Karpas-422 (cell line): Measurements from ENCODE around the gene CHI3L1. TPM values are rescaled to one million over a fixed set of nuclear protein-coding genes. Genes with fewer than 3 reads are reported as not detected.
A peak's percentile ranks its signal among the peaks of the same experiment; 100 is the strongest.

Experiments
- DNase-seq: peaks from one replicate; pipeline ENCODE4 v3.0.0-alpha.2; 2015
- H2AFZ ChIP-seq: fragments of 200-600 bp; sonication (generic); 2 replicates; pipeline ENCODE4 v1.6.1; 2014; ENCODE audit warnings: antibody characterized with exemption, low read length, mixed read lengths
- H3K27ac ChIP-seq: fragments of 200-600 bp; sonication (generic); 2 replicates; pipeline ENCODE4 v1.5.1; 2014; ENCODE audit warnings: mild to moderate bottlenecking, low read length, moderate library complexity
- H3K27me3 ChIP-seq: fragments of 200-600 bp; sonication (generic); 2 replicates; pipeline ENCODE4 v1.6.1; 2014; ENCODE audit warnings: low read length, mixed read lengths
- H3K36me3 ChIP-seq: fragments of 200-600 bp; sonication (generic); 2 replicates; pipeline ENCODE4 v1.6.1; 2014; ENCODE audit warnings: low read length, mixed read lengths; ENCODE audit not compliant: insufficient read depth
- H3K4me1 ChIP-seq: fragments of 200-600 bp; sonication (generic); 2 replicates; pipeline ENCODE4 v1.6.1; 2014; ENCODE audit warnings: mild to moderate bottlenecking, low read length, mixed read lengths
- H3K4me2 ChIP-seq: fragments of 200-600 bp; sonication (generic); 2 replicates; pipeline ENCODE4 v1.6.1; 2014; ENCODE audit warnings: low read length, low read depth, mild to moderate bottlenecking; ENCODE audit not compliant: poor library complexity, severe bottlenecking
- H3K4me3 ChIP-seq: fragments of 200-600 bp; sonication (generic); 2 replicates; pipeline ENCODE4 v1.5.1; 2014; ENCODE audit warnings: mild to moderate bottlenecking, antibody characterized with exemption, low read length, mixed read lengths
- H3K79me2 ChIP-seq: fragments of 200-600 bp; sonication (generic); 2 replicates; pipeline ENCODE4 v1.6.1; 2014; ENCODE audit warnings: mild to moderate bottlenecking, low read length, mixed read lengths
- H3K9ac ChIP-seq: fragments of 200-600 bp; sonication (generic); 2 replicates; pipeline ENCODE4 v1.6.0; 2014; ENCODE audit warnings: low read length
- H3K9me2 ChIP-seq: fragments of 200-600 bp; sonication (generic), shearing (Covaris generic); replicated peaks from 2 replicates; pipeline ENCODE4 v1.6.0; 2014; ENCODE audit warnings: mild to moderate bottlenecking, low read length, moderate library complexity; ENCODE audit not compliant: insufficient read depth
- H3K9me3 ChIP-seq: fragments of 300-700, 200-600 bp; sonication (generic); 2 replicates; pipeline ENCODE4 v1.6.1; 2014; ENCODE audit warnings: low read length, mixed read lengths
- H4K20me1 ChIP-seq: fragments of 200-600 bp; sonication (generic); 2 replicates; pipeline ENCODE4 v1.6.1; 2014; ENCODE audit warnings: mild to moderate bottlenecking, antibody characterized with exemption, low read length, low read depth; ENCODE audit not compliant: insufficient read depth
- total RNA-seq: library from RNA; depleted of rRNA; stranded (reverse); fragments of >200 nt; shearing (Covaris generic); gene quantifications from 2 replicates; pipeline ENCODE4 v1.2.3, GENCODE V29; 2014; ENCODE audit warnings: low replicate concordance

CHI3L1 gene
- total RNA-seq, 1 experiment from 2014 or later = 10.1 TPM

DNA sequence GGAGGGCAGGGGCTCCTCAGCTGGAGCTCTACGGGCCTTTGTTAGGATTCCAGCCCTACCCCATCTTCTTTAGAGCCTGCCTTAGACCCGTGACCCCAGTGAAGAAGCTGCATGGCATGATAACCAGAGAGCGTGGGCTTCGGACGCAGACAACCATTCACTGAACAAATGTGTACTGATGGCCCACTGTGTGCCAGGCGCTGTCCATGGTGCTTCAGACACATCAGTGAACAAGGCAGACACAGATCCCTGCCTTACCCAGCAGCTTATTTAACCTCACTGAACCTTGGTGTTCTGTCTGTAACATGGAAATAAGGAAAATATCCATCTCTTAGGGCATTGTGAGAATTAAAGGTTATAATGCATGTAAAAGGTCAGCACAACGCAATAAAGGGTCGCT lies 33.4 kb upstream of the CHI3L1 start:
- Histone ChIP-seq H3K79me2 (no peaks in the 10 kb centered on the region), H3K4me2 (no peak overlapping the region), H3K4me3 (no peak overlapping the region), H3K9ac (no peak overlapping the region), H2AFZ (no peak overlapping the region), H3K9me2 (no peaks in the 10 kb centered on the region), H3K27ac (no peak overlapping the region), H3K4me1 (peaks cover 17% of the 10 kb centered on the region), H4K20me1 (no peaks in the 10 kb centered on the region; the same call in 1 of the 2 replicates), H3K27me3 (no peaks in the 10 kb centered on the region), H3K36me3 (no peaks in the 10 kb centered on the region), H3K9me3 (no peaks in the 10 kb centered on the region)
- DNase-seq = no peak

DNA sequence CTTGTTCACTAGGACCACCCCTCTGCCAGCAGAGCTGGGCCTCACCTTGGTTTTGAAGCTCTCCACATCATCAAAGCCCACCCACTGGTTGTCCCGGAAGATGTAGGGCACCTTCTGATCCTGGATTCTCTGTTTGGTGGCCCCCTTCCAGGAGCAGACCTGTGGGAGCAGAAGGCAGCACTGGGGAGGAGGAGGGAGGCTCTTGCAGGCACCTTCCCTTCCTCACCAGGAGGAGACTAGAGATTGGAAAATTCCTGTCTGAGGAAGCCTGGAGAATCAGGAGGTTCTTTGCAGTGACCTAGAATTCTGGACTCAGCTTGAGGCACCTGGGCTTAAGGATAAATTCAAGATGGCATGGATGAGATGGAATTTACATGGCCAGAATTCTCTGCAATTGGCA lies 32.7 kb upstream of the CHI3L1 start:
- H3K9me3 ChIP-seq = no peaks in the 10 kb centered on the region
- H3K9me2 ChIP-seq = no peaks in the 10 kb centered on the region
- no peak overlapping the region for H2AFZ ChIP-seq
- no peak overlapping the region for H3K4me2 ChIP-seq
- no peak overlapping the region for H3K27ac ChIP-seq
- H3K79me2 ChIP-seq = no peaks in the 10 kb centered on the region
- no peak overlapping the region for H3K9ac ChIP-seq
- H3K27me3 ChIP-seq = no peaks in the 10 kb centered on the region
- H3K4me1 ChIP-seq = peaks cover 21% of the 10 kb centered on the region
- H3K4me3 ChIP-seq = no peak overlapping the region
- no peak for DNase-seq
- H3K36me3 ChIP-seq = no peaks in the 10 kb centered on the region
- H4K20me1 ChIP-seq = no peaks in the 10 kb centered on the region; the same call in 1 of the 2 replicates

DNA sequence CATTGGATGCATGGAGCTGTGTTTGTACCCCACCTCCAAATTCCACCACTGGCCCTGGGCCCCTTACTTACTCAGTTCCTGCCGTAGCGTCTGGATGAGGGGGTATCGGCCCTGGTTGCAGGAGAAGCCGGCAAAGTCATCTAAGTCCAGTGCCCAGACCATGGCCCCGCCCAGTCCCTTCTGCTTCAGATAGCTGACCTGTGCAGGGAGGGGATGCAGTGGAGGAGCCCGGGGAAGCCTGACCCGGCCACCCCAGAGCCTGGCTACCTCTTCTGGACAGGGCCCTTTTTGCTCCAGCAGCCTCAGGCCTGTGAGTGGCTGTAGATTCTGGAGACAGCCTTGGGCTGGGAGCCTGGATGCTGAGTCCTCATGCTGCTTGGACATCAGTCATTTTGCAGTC lies 31.2 kb upstream of the CHI3L1 start:
- H3K9me2 ChIP-seq = no peaks in the 10 kb centered on the region
- H2AFZ ChIP-seq = no peak overlapping the region
- no peaks in the 10 kb centered on the region for H3K9me3 ChIP-seq
- no peak for DNase-seq
- H3K4me2 ChIP-seq = no peak overlapping the region
- H4K20me1 ChIP-seq = no peaks in the 10 kb centered on the region; the same call in 1 of the 2 replicates
- H3K36me3 ChIP-seq = no peaks in the 10 kb centered on the region
- H3K4me3 ChIP-seq = no peak overlapping the region
- H3K9ac ChIP-seq = no peak overlapping the region
- H3K27me3 ChIP-seq = no peaks in the 10 kb centered on the region
- no peak overlapping the region for H3K27ac ChIP-seq
- H3K79me2 ChIP-seq = no peaks in the 10 kb centered on the region
- peaks cover 21% of the 10 kb centered on the region for H3K4me1 ChIP-seq

DNA sequence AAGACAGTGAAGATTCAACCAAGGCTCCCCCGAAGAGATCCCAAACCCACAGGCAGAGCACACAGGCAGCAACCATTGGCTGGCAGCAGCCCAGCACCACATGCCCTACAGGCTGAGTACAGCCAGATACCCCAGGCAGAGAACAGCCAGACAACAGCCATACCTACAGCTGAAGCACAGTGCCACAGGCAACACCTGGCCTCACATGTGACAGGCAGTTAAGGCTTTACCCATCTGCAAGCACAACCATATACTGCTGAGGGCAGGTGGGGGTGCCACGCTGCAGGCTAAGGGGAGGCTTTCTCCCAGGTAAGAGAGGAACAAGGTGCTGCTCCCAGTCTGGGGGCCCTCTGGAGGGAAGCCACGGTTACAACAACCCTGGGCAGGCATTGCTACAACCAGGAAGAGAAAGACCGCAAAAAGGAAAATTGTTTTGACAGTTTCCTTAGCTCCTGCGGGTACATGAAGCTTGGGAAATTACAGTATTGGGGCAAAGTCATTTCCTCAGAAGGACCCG lies 30.7 kb upstream of the CHI3L1 start:
- H3K4me2 ChIP-seq = no peak overlapping the region
- H3K27me3 ChIP-seq = no peaks in the 10 kb centered on the region
- H3K36me3 ChIP-seq = no peaks in the 10 kb centered on the region
- H3K9me2 ChIP-seq = no peaks in the 10 kb centered on the region
- no peaks in the 10 kb centered on the region; the same call in 1 of the 2 replicates for H4K20me1 ChIP-seq
- DNase-seq = peak; percentile 68
- H3K27ac ChIP-seq = no peak overlapping the region
- no peaks in the 10 kb centered on the region for H3K79me2 ChIP-seq
- no peaks in the 10 kb centered on the region for H3K9me3 ChIP-seq
- H2AFZ ChIP-seq = no peak overlapping the region
- H3K4me1 ChIP-seq = peaks cover 21% of the 10 kb centered on the region
- H3K9ac ChIP-seq = no peak overlapping the region
- no peak overlapping the region for H3K4me3 ChIP-seq

DNA sequence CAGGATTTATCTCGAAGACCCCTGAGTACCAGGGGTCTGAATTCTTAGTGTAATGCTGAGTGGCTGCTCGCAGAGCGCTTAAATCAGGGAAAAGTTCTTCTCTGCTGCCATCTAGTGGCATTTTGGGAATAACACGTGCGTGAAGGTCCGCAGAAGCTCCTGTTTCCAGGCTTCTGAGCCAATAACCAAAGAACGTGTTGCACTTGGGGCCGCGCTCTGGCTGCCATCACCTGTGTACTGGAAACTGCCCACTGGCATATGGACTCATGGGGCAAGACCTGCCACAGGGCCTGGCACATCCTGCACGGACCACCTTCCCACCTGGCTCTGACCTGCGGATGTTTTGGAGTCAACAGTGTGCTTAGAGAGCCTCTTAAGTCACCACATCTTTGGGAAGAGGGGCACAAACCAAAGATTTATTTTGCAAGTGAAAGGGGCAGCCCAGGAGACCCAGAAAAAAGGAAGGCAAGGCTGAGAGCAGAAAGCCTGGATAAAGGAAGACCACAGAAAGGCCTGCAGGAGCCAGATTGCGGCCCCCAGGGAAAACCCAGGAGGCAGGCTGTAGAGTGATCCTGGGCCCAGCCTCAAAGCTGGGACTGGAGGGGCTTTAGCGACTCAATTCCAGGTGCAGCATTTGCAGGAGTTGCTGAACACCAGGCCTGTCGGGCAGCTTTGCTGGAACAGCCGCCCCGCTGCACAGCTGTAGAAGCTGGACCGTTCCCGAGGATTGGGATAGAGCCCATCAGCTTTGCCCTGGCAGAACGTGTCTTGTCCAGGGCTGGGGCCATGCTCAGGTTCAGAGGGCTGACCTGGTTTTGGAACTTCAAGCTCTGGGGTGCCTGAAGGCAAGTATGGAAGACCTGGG lies 30.0 kb upstream of the CHI3L1 start:
- H4K20me1 ChIP-seq = no peaks in the 10 kb centered on the region; the same call in 1 of the 2 replicates
- H3K27me3 ChIP-seq = no peaks in the 10 kb centered on the region
- H3K9me3 ChIP-seq = no peaks in the 10 kb centered on the region
- H3K4me3 ChIP-seq = no peak overlapping the region
- H3K9me2 ChIP-seq = no peaks in the 10 kb centered on the region
- H3K79me2 ChIP-seq = no peaks in the 10 kb centered on the region
- H3K4me1 ChIP-seq = peaks cover 23% of the 10 kb centered on the region
- H3K4me2 ChIP-seq = no peak overlapping the region
- no peak overlapping the region for H2AFZ ChIP-seq
- DNase-seq = peak; percentile 95
- H3K36me3 ChIP-seq = no peaks in the 10 kb centered on the region
- 0 out of 2 replicates have a peak overlapping the region, but pooled peaks have one; percentile 7 for H3K9ac ChIP-seq
- no peak overlapping the region for H3K27ac ChIP-seq

DNA sequence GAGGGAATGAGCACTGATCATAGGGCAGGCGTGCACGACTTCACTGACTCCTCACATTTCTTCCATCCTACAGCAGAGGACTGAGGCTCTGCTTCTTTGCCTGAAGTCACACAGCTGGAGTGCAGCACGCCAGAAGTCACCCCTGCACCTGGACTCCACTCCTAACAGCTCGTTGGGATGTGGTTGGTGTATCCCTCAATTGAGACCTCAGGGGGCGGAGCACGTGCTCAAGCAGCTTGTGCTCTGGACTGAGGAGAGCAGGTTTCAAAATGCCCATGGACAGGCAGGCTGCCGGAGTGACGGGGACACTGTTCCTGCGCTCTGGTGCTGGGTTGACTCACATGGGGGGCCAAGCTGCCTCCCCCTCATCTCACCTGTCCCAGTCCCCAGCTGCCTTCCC lies 29.1 kb upstream of the CHI3L1 start:
- Histone ChIP-seq H3K9me3 (no peaks in the 10 kb centered on the region), H3K9ac (peak overlapping the region; percentile 7; the same call in 1 of the 2 replicates), H2AFZ (no peak overlapping the region), H4K20me1 (no peaks in the 10 kb centered on the region; the same call in 1 of the 2 replicates), H3K4me1 (peaks cover 23% of the 10 kb centered on the region), H3K9me2 (no peaks in the 10 kb centered on the region), H3K36me3 (no peaks in the 10 kb centered on the region), H3K79me2 (no peaks in the 10 kb centered on the region), H3K4me3 (no peak overlapping the region), H3K27me3 (no peaks in the 10 kb centered on the region), H3K4me2 (peak overlapping the region; percentile 4), H3K27ac (no peak overlapping the region)
- DNase-seq = no peak

DNA sequence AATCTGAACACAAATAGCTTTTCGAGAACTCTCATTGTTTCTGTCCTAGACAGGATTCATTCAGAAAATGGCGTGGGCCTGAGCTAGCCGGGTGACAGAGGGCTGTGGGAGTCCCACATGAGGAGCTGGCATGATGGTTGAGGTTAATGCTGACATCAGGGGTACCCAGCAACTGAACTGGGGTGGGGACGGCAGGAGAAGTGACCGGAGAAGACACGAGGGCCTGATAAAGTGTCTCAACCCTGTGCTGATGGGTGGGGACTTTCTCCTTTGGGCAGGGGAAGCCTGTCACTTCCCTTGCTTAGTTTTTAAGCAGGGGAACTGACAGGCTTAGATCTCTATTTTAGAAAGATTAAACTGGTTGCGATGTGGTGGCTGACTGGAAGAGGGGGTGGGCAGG lies 28.4 kb upstream of the CHI3L1 start:
- Histone ChIP-seq H3K27ac (no peak overlapping the region), H3K4me3 (no peak overlapping the region), H3K4me1 (peaks cover 23% of the 10 kb centered on the region), H3K9ac (no peak overlapping the region), H2AFZ (0 out of 2 replicates have a peak overlapping the region, but pooled peaks have one; percentile 8), H3K79me2 (no peaks in the 10 kb centered on the region), H3K4me2 (peak overlapping the region; percentile 4), H3K27me3 (no peaks in the 10 kb centered on the region), H3K9me2 (no peaks in the 10 kb centered on the region), H3K9me3 (no peaks in the 10 kb centered on the region), H4K20me1 (no peaks in the 10 kb centered on the region; the same call in 1 of the 2 replicates), H3K36me3 (no peaks in the 10 kb centered on the region)
- no peak for DNase-seq

DNA sequence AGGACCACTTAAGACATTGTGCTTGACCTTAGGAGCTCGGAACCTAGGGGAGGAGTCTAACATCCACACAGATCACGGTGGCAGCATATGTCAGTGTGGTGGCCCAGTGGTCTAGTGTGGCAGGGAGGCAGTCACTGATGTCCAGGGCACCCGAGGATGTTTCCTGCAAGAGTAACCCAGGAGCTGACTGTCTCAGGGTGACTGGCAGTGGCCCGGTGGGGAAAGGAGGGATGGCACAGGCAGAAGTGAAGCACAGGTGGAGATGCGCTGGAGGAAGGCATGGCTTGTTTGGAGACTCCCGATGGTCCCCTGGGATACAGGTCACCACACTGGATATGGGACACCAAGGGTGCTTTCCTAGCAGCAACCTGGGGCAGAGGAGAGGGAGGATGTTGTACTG lies 26.6 kb upstream of the CHI3L1 start:
- H3K4me1 ChIP-seq = peaks cover 23% of the 10 kb centered on the region
- H3K9me3 ChIP-seq = no peaks in the 10 kb centered on the region
- no peaks in the 10 kb centered on the region for H3K27me3 ChIP-seq
- no peaks in the 10 kb centered on the region for H3K36me3 ChIP-seq
- no peak overlapping the region for H3K27ac ChIP-seq
- H3K4me2 ChIP-seq = no peak overlapping the region
- no peak overlapping the region for H3K4me3 ChIP-seq
- no peaks in the 10 kb centered on the region for H3K9me2 ChIP-seq
- no peaks in the 10 kb centered on the region for H3K79me2 ChIP-seq
- DNase-seq = no peak
- no peak overlapping the region for H3K9ac ChIP-seq
- no peak overlapping the region for H2AFZ ChIP-seq
- no peaks in the 10 kb centered on the region; the same call in 1 of the 2 replicates for H4K20me1 ChIP-seq
